Tibial artery (tissue), 4 donors: ENCODE measurements around the gene PITHD1.
"Not testable (repeated sequence)": the region's sequence is repeated elsewhere in the genome, so short reads cannot be mapped to it uniquely, and the experiment has no call there.

ENCODE experiments used
- DNase-seq, 2 donors: peaks; one replicate each; pipeline ENCODE4 v3.0.0-alpha.2; 2019
- H3K27ac ChIP-seq, 2 donors: fragments of 200-600 bp; sonication (generic) in 1 of 2; 1 replicate in 1 of 2; 2 replicates in 1 of 2; pipeline ENCODE4 v1.5.1; 2018 to 2019; ENCODE audit warnings: mild to moderate bottlenecking in 1 of 2
- H3K27me3 ChIP-seq, 2 donors: fragments of 200-600 bp; sonication (generic) in 1 of 2; one replicate each; pipeline versions ENCODE4 v1.5.1 to v1.6.0; 2016 to 2019
- H3K36me3 ChIP-seq, 3 donors: fragments of 200-600 bp; sonication (generic) in 2 of 3; one replicate each; pipeline ENCODE4 v1.5.1; 2016 to 2019; ENCODE audit warnings: mild to moderate bottlenecking in 2 of 3
- H3K4me1 ChIP-seq, 4 donors: fragments of 200-600 bp; sonication (generic) in 2 of 4; 1 replicate in 3 of 4; 2 replicates in 1 of 4; pipeline ENCODE4 v1.5.1; 2016 to 2019
- H3K4me3 ChIP-seq, 2 donors: fragments of 200-600 bp; sonication (generic) in 1 of 2; 1 replicate in 1 of 2; 2 replicates in 1 of 2; pipeline ENCODE4 v1.5.1; 2018 to 2019; ENCODE audit warnings: mild to moderate bottlenecking in 2 of 2
- H3K9me3 ChIP-seq, 3 donors: fragments of 200-600 bp; sonication (generic) in 1 of 3; one replicate each; pipeline ENCODE4 v1.5.1; 2016 to 2019
- intact Hi-C: fragments of 100-400 bp; cut with DNase I; formaldehyde crosslinking; loops from one replicate; pipeline ENCODE4 v1.15.0; 2023; ENCODE audit warnings: low total_unique reads
- TF ChIP-seq, protein P1 (sequence below), 2 experiments: fragments of 200-600 bp in 1 of 2; fragments of 450-650 bp in 1 of 2; IDR thresholded peaks; one replicate each; pipeline ENCODE4 v1.5.1; 2017 to 2019; ENCODE audit warnings: antibody characterized with exemption in 2 of 2, mild to moderate bottlenecking in 1 of 2, moderate library complexity in 1 of 2

The PITHD1 gene

DNA sequence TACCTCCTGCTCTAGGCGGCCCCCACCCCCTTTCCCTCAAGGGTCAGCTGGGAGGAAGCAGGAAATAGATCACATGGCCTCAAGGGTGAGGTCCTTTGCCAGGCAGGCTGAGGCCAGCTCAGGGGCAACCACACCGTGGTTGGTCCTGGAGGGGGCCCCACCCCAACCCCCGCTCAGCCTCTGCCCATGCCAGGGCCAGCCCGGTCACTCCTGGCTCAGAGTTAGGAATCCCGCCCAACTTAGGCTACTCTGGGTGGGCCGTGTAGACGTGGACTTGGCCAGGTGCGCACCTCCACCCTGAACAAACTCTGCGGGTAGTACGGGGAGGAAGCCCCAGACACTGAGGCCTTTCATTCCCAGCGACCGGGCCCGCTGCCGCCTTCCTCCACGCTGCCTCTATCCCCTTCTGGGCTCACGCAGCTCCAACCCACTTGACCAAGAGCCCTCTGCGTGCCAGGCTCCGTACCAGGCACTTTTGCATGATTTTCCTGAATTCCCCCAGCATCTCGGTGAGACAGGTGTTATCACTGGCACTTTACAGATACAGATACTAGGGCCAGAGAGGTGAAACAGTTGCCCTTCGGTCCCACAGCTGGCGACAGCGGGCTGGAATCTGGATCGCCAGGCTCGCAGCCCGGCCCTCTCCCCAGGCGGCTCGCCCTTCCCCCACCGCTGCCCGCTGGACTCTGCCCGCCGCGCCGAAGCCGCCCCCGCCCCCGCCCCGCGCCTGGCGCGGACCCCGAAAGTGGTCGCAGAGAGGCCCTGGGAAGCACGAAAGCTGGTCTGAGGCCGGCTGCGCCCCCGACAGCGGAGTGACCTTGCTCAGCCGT, 21.6 kb downstream of the PITHD1 start:
- Histone ChIP-seq H3K27me3 (no peaks in the 10 kb centered on the region), H3K27ac (peak overlapping the region; percentile 76 to 90), H3K9me3 (no peaks in the 10 kb centered on the region), H3K4me3 (peak overlapping the region; percentile 76 to 78), H3K36me3 (peaks cover 0 to 60% (median 12%) of the 10 kb centered on the region in 3 donors), H3K4me1 (peaks cover 0 to 33% (median 18%) of the 10 kb centered on the region in 4 donors)
- intact Hi-C loops, result no loop called here
- TF ChIP-seq, protein P1, sequence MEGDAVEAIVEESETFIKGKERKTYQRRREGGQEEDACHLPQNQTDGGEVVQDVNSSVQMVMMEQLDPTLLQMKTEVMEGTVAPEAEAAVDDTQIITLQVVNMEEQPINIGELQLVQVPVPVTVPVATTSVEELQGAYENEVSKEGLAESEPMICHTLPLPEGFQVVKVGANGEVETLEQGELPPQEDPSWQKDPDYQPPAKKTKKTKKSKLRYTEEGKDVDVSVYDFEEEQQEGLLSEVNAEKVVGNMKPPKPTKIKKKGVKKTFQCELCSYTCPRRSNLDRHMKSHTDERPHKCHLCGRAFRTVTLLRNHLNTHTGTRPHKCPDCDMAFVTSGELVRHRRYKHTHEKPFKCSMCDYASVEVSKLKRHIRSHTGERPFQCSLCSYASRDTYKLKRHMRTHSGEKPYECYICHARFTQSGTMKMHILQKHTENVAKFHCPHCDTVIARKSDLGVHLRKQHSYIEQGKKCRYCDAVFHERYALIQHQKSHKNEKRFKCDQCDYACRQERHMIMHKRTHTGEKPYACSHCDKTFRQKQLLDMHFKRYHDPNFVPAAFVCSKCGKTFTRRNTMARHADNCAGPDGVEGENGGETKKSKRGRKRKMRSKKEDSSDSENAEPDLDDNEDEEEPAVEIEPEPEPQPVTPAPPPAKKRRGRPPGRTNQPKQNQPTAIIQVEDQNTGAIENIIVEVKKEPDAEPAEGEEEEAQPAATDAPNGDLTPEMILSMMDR (IDR thresholded peaks at IDR 0.05), result no peak
- DNase-seq, result peak; percentile 58 to 74

DNA sequence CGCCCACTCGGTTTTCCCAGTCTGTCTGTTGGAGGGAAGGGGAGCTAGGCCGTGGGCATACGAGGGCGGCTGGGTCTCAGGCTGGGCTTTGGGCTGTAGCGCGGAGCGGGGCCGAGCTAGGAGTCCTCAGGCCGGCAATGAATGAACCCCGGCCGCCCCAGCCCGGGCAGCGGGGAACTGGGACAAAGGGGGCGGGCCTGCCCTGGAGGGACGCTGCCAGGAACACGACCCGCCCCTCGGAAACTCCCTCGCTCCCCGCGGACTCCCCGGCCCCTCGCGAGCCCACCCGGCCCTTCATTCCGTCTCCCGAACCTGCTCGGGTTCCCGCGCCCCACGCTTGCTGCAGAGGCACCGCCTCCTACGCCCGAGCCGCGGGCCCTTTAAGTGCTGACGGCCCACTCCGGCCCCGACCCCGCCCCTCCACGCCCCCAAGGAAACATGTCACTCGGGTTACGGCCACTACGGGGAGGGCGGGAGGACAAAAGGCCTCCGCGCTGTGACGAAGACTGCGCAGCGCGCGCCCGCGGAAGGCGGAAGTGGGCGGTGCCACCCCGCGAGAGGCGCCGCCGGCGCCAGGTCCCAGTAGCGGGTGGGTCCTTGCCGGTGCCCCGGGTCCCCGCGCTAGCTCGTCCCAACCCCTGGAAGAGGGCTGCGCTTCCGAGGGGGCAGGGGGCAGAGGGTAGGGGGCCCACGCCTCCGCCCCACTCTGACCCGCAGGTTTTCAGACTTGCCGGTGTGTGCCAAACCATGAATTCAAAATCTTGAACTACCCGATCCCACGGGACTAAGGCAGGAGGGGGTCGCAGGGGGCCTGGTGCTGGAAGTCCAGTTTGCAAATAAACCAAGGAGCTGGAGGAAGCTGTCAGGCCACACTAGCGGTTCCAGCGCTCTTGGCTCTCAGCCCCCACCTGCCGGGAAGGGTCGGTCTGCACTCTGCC, 22.5 kb downstream of the PITHD1 start, which contains the start of gene GALE:
Gene GALE, minus strand, starts transcription at position 355 of the 938 bp plus-strand sequence. CDS start 1,747 bp downstream, outside the sequence.
- Histone ChIP-seq H3K4me1 (peaks cover 0 to 33% (median 18%) of the 10 kb centered on the region in 4 donors), H3K27me3 (no peaks in the 10 kb centered on the region), H3K9me3 (no peaks in the 10 kb centered on the region), H3K27ac (peak within 1 kb of the TSS; percentile 76 to 90), H3K4me3 (peak within 1 kb of the TSS; percentile 76 to 78), H3K36me3 (peaks cover 0 to 61% (median 6%) of the 10 kb centered on the region in 3 donors)
- TF ChIP-seq, protein P1 (IDR thresholded peaks at IDR 0.05), result no peak
- intact Hi-C loops, result no loop called here
- DNase-seq, result peak; percentile 97 to 98

DNA sequence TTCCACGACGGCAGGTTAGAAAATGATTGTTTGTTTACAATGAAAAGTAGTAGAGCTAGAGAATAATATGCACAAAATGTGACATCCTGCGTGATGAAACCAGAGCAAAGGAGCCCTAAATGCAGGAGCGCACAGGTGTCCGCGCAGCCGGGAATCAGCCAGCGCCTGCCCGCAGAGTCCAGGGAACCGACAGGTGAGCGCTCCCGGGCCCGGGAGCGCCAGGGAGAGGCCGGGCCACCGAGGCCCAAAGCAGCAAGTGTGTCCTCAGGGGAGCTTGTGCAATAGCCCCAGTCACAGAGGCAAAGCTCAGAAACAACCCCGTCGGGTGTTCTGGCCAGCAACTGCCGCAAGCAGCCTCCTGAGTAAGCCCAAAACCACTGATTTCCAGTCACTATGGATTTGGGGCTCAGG, 23.1 kb downstream of the PITHD1 start:
- Histone ChIP-seq H3K4me1 (peaks cover 0 to 33% (median 18%) of the 10 kb centered on the region in 4 donors), H3K4me3 (peak overlapping the region; percentile 76 to 78), H3K36me3 (peaks cover 0 to 61% (median 3%) of the 10 kb centered on the region in 3 donors), H3K27ac (peak overlapping the region; percentile 76 to 90), H3K27me3 (no peaks in the 10 kb centered on the region), H3K9me3 (no peaks in the 10 kb centered on the region)
- TF ChIP-seq, protein P1 (IDR thresholded peaks at IDR 0.05), result no peak
- DNase-seq, result no peak
- intact Hi-C loops, result no loop called here

DNA sequence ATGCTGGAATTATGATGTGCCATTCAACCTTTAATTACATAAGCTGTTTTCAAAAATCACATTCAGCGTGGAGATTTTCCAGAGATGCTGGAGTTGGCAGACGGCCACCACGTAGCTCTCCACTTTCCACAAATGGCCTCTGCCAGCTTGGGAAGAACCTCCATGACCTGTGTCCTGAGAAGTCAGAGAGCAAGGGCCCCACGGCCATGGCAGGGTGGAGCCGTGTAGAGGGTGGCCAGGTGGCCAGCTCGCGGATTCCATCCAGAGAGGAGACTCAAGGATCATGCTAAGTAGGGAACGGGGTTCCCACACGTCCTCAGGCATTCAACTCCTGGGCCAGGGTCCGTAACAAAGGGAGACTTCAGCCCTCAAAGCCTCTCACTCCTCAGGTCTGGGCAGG, 23.7 kb downstream of the PITHD1 start:
- no peak for DNase-seq
- H3K9me3 ChIP-seq, result no peaks in the 10 kb centered on the region
- no peak overlapping the region for H3K4me3 ChIP-seq
- H3K36me3 ChIP-seq, result peaks cover 0 to 61% (median 9%) of the 10 kb centered on the region in 3 donors
- H3K4me1 ChIP-seq, result peaks cover 0 to 33% (median 18%) of the 10 kb centered on the region in 4 donors
- TF ChIP-seq, protein P1 (IDR thresholded peaks at IDR 0.05), result no peak
- peak overlapping the region in 1 of 2 donors; percentile 90 for H3K27ac ChIP-seq
- intact Hi-C loops, result no loop called here
- H3K27me3 ChIP-seq, result no peaks in the 10 kb centered on the region

DNA sequence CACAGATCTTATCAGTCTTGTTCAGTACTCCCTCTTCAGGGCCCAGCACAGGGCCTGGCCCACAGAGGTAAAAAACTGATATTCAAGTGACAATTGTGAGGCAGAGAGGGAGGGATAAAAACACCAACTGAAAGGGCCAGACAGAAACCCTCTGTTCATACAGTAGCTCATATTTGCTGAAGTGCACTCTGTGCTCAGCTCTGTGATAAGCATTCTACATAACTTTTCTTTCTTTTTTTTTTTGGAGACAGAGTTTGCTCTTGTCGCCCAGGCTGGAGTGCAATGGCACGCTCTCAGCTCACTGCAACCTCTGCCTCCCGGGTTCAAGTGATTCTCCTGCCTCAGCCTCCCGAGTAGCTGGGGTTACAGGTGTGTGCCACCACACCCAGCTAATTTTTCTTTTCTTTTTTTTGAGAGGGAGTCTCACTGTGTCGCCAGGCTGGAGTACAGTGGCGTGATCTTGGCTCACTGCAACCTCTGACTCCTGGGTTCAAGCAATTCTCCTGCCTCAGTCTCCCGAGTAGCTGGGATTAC, 24.7 kb downstream of the PITHD1 start:
- DNase-seq, H3K27ac ChIP-seq, H3K27me3 ChIP-seq, intact Hi-C loops, H3K9me3 ChIP-seq, H3K4me3 ChIP-seq: not testable (repeated sequence)
- peaks cover 0 to 33% (median 18%) of the 10 kb centered on the region in 4 donors for H3K4me1 ChIP-seq
- peaks cover 4 to 62% (median 19%) of the 10 kb centered on the region in 3 donors for H3K36me3 ChIP-seq
